SK-N-SH treated with all-trans-retinoic acid at 6 μM for 48 hours (cell line): ENCODE measurements around the gene RND3.

Experiments
- ARNTL ChIP-seq: fragments of 450-650 bp; formaldehyde crosslinking; IDR thresholded peaks from 2 replicates; pipeline ENCODE4 v1.5.0; 2020; ENCODE audit warnings: low read depth, mild to moderate bottlenecking, moderate library complexity, borderline replicate concordance
- PPARA ChIP-seq: fragments of 250-450 bp; sonication (Bioruptor Pico); IDR thresholded peaks from 2 replicates; pipeline ENCODE4 v1.5.0; 2020; ENCODE audit warnings: mild to moderate bottlenecking, borderline replicate concordance

- TF ChIP-seq PPARA, result no peak
- TF ChIP-seq ARNTL (CRISPR knock-in tag), result no peak
These were observed 44.6 kb upstream of the RND3 start for GRCh38 chr2:150532020-150532419.
